ENCODE data around the gene TST.

Gene TST

DNA sequence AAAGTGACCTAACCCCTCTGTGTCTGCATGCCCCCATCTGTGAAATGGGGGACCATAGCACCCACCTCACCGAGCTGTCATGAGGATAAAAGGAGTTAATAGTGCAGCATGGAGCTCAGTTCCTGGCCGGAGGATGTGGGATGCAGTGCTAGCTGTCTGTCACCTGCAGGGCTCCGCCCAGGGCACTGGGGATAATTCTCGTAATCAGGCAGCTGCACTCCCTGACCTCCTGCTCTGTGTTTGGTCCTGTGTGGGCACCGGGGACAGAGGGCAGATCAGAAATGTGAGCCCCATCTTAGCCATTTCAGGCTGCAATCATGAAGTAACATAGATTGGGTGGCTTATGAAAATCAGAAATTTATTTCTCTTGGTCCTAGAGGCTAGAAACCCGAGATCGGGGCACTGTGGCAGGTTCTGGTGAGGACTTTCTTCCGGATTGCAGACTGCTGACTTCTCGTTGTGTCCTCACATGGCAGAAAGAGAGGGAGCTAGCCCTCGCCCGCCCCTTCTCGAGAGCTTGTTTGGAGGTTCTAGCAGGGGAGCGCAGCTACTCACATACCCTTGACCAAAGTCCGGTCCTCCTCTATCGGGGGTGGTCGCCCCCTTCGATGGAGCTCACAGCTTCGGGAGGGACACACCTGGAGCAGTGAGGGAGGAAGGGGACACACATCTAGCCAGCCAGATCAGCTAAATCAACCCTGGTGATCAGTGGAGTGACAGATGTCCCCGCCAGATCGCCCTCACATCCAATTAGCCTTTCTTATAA is 35.5 kb upstream of the TST start:
- Histone ChIP-seq H3K4me3 (ENCODE audit: low read depth, low read length) (no peak overlapping the region), H3K4me1 (ENCODE audit: control insufficient read depth in 1 of 2, insufficient read depth in 2 of 2, low read length in 2 of 2) (peaks cover 3 to 5% of the 10 kb centered on the region in 2 experiments), H3K4ac (ENCODE audit: low read depth, low read length) (no peak overlapping the region), H3K9ac (ENCODE audit: low read length) (no peak overlapping the region), H3K18ac (ENCODE audit: low read length) (no peak overlapping the region), H3K79me2 (ENCODE audit: control insufficient read depth, insufficient read depth, low read length, poor library complexity) (no peaks in the 10 kb centered on the region), H4K91ac (ENCODE audit: low read depth, low read length) (no peak overlapping the region), H3K4me2 (ENCODE audit: low read length) (no peak overlapping the region), H3K9me3 (ENCODE audit: insufficient read depth, low read depth, low read length) (peaks cover 2% of the 10 kb centered on the region), H4K8ac (ENCODE audit: low read depth, low read length) (no peak overlapping the region), H4K12ac (ENCODE audit: low read depth, low read length) (no peak overlapping the region), H3K79me1 (ENCODE audit: low read length) (peaks cover 2% of the 10 kb centered on the region), H2BK120ac (ENCODE audit: insufficient read depth, low read length, poor library complexity) (no peak overlapping the region), H2BK5ac (ENCODE audit: low read depth, low read length, poor library complexity) (no peak overlapping the region), H3K36me3 (ENCODE audit: control insufficient read depth in 1 of 2, insufficient read depth in 2 of 2, low read length in 2 of 2) (no peaks in the 10 kb centered on the region), H2AK5ac (ENCODE audit: low read length) (no peak overlapping the region), H3K27me3 (ENCODE audit: insufficient read depth, low read length) (peaks cover 3% of the 10 kb centered on the region), H3K23ac (ENCODE audit: low read length) (no peak overlapping the region), H3K27ac (ENCODE audit: low read depth, low read length) (no peak overlapping the region), H2AFZ (ENCODE audit: insufficient read depth, low read length, poor library complexity) (no peak overlapping the region), H3K14ac (ENCODE audit: low read length) (no peak overlapping the region), H2BK12ac (ENCODE audit: low read length) (no peak overlapping the region)
- no peak for DNase-seq
- WGBS (ENCODE audit: extremely low coverage, insufficient coverage, insufficient read length), result no CpG with 5 or more reads among the region's 20 CpGs

DNA sequence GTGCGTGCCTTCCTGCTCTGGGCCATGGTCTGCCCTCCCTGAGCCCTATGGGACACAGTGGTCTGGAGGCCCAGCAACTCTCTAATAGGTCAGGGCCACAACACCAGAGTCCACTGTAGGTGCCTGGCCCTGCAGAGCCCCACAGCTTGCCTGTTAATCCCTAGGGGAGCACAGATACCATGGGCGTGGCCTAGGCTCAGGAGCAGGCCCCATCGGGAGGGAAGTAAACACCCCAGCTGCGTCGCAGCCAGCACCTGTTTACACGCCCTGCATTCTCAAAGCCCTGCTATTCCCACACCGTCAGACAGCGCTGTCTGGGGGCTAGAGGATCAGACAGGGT is 34.8 kb upstream of the TST start:
- Histone ChIP-seq H3K4me3 (ENCODE audit: low read depth, low read length) (no peak overlapping the region), H3K9me3 (ENCODE audit: insufficient read depth, low read depth, low read length) (no peaks in the 10 kb centered on the region), H3K36me3 (ENCODE audit: control insufficient read depth in 1 of 2, insufficient read depth in 2 of 2, low read length in 2 of 2) (no peaks in the 10 kb centered on the region), H2BK5ac (ENCODE audit: low read depth, low read length, poor library complexity) (no peak overlapping the region), H4K8ac (ENCODE audit: low read depth, low read length) (no peak overlapping the region), H4K91ac (ENCODE audit: low read depth, low read length) (no peak overlapping the region), H2AFZ (ENCODE audit: insufficient read depth, low read length, poor library complexity) (no peak overlapping the region), H3K79me2 (ENCODE audit: control insufficient read depth, insufficient read depth, low read length, poor library complexity) (no peaks in the 10 kb centered on the region), H3K27me3 (ENCODE audit: insufficient read depth, low read length) (peaks cover 3% of the 10 kb centered on the region), H3K4ac (ENCODE audit: low read depth, low read length) (no peak overlapping the region), H2BK120ac (ENCODE audit: insufficient read depth, low read length, poor library complexity) (no peak overlapping the region), H3K79me1 (ENCODE audit: low read length) (peaks cover 2% of the 10 kb centered on the region), H4K12ac (ENCODE audit: low read depth, low read length) (no peak overlapping the region), H3K27ac (ENCODE audit: low read depth, low read length) (no peak overlapping the region), H3K18ac (ENCODE audit: low read length) (no peak overlapping the region), H3K9ac (ENCODE audit: low read length) (no peak overlapping the region), H3K14ac (ENCODE audit: low read length) (no peak overlapping the region), H2BK12ac (ENCODE audit: low read length) (no peak overlapping the region), H3K4me2 (ENCODE audit: low read length) (no peak overlapping the region), H2AK5ac (ENCODE audit: low read length) (no peak overlapping the region), H3K23ac (ENCODE audit: low read length) (no peak overlapping the region), H3K4me1 (ENCODE audit: control insufficient read depth in 1 of 2, insufficient read depth in 2 of 2, low read length in 2 of 2) (peaks cover 3 to 5% of the 10 kb centered on the region in 2 experiments)
- WGBS (ENCODE audit: extremely low coverage, insufficient coverage, insufficient read length), result no CpG with 5 or more reads among the region's 8 CpGs
- no peak for DNase-seq

DNA sequence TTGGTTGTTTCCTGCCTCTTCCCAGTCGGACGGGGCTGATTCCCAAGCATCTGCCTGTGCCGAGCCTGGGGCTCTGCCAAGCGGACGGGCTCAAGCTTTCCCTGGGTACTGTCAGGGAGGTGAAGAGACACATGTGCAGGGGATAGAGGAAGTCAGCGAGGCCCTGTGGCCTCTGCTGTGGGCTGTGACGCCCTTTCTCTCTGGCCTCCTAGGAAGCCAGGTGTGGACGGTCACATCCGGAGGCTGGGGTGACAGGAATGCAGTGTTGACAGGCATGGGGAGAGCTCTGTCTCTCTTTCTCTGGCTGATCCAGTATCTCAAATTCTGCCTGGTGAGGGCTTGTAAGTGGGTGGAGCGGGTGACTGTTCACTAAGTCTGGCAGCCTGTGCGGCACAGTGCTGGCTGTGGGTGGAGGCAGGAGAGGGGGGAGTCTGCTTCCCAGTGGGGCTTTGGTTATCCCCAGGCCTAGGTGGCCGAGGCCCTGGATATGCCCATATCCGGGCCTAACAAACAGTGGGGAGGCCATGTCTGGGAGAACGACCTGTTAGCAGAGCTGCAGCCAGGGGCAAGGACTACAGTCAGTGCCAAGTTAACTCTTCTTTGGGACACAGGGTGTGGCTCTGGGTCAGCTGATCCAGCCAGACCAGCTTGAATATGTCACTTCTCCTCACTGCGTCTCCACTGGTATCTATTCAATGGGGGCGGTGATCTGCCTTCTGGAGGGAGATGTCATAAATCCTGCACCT is 34.2 kb upstream of the TST start:
- no peak overlapping the region for H2BK5ac ChIP-seq (ENCODE audit: low read depth, low read length, poor library complexity)
- H3K4me3 ChIP-seq (ENCODE audit: low read depth, low read length), result no peak overlapping the region
- H3K14ac ChIP-seq (ENCODE audit: low read length), result no peak overlapping the region
- no peak overlapping the region for H2BK12ac ChIP-seq (ENCODE audit: low read length)
- peaks cover 3 to 5% of the 10 kb centered on the region in 2 experiments for H3K4me1 ChIP-seq (ENCODE audit: control insufficient read depth in 1 of 2, insufficient read depth in 2 of 2, low read length in 2 of 2)
- H3K27ac ChIP-seq (ENCODE audit: low read depth, low read length), result no peak overlapping the region
- H3K27me3 ChIP-seq (ENCODE audit: insufficient read depth, low read length), result peaks cover 3% of the 10 kb centered on the region
- no peak overlapping the region for H3K18ac ChIP-seq (ENCODE audit: low read length)
- no peak overlapping the region for H2BK120ac ChIP-seq (ENCODE audit: insufficient read depth, low read length, poor library complexity)
- no peak overlapping the region for H3K9ac ChIP-seq (ENCODE audit: low read length)
- DNase-seq, result no peak
- no peak overlapping the region for H2AK5ac ChIP-seq (ENCODE audit: low read length)
- H4K12ac ChIP-seq (ENCODE audit: low read depth, low read length), result no peak overlapping the region
- H4K8ac ChIP-seq (ENCODE audit: low read depth, low read length), result no peak overlapping the region
- no CpG with 5 or more reads among the region's 16 CpGs for WGBS (ENCODE audit: extremely low coverage, insufficient coverage, insufficient read length)
- H3K9me3 ChIP-seq (ENCODE audit: insufficient read depth, low read depth, low read length), result no peaks in the 10 kb centered on the region
- no peaks in the 10 kb centered on the region for H3K79me2 ChIP-seq (ENCODE audit: control insufficient read depth, insufficient read depth, low read length, poor library complexity)
- H3K79me1 ChIP-seq (ENCODE audit: low read length), result peaks cover 2% of the 10 kb centered on the region
- no peak overlapping the region for H3K4ac ChIP-seq (ENCODE audit: low read depth, low read length)
- H2AFZ ChIP-seq (ENCODE audit: insufficient read depth, low read length, poor library complexity), result no peak overlapping the region
- no peak overlapping the region for H3K4me2 ChIP-seq (ENCODE audit: low read length)
- no peak overlapping the region for H4K91ac ChIP-seq (ENCODE audit: low read depth, low read length)
- H3K36me3 ChIP-seq (ENCODE audit: control insufficient read depth in 1 of 2, insufficient read depth in 2 of 2, low read length in 2 of 2), result no peaks in the 10 kb centered on the region
- no peak overlapping the region for H3K23ac ChIP-seq (ENCODE audit: low read length)

DNA sequence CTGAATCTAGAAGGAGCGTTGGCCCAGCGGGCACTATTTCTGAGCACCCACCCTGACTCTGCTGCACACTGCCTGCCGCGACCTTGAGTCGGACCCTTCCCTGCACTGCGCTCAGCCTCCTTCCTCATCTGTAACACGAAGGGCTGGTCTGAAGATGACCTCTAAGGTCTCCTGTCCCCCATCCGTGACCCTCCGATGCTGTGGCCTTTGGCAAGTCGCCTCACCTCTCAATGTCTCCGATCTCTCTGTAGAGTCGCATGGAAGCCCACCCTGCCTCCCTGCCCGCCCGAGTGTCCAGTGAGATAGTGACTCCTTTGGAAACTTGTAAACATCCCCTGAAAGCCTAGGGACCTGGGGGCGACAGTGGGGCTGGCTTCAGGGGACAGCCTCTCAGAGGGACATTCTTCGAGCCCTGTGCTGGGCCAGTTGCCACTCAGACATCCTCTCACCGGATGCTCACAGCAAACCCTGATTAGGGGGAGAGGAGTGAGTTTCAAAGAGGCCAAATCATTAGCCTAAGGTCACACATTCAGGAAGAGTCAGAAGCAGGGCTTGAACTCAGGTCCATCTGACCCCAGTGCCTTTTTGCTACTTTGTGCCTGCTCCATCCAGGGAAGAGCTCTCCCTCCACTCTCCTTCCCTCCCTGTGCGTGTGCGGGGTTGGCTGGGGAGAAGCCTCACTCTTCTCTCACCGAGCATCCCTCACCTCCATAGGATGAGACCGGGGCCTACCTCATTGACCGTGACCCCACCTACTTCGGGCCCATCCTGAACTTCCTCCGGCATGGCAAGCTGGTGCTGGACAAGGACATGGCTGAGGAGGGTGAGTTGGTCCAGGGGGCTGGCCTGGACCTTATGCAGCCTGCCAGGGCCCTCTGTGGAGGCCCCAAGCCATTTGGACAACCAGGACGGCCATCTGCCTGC is 33.4 kb upstream of the TST start:
- Histone ChIP-seq H3K4me3 (ENCODE audit: low read depth, low read length) (no peak overlapping the region), H3K4ac (ENCODE audit: low read depth, low read length) (no peak overlapping the region), H3K9me3 (ENCODE audit: insufficient read depth, low read depth, low read length) (no peaks in the 10 kb centered on the region), H2BK12ac (ENCODE audit: low read length) (no peak overlapping the region), H2AFZ (ENCODE audit: insufficient read depth, low read length, poor library complexity) (peak overlapping the region; percentile 48), H3K4me2 (ENCODE audit: low read length) (peak overlapping the region; percentile 89), H3K18ac (ENCODE audit: low read length) (no peak overlapping the region), H3K79me2 (ENCODE audit: control insufficient read depth, insufficient read depth, low read length, poor library complexity) (no peaks in the 10 kb centered on the region), H3K4me1 (ENCODE audit: control insufficient read depth in 1 of 2, insufficient read depth in 2 of 2, low read length in 2 of 2) (peaks cover 3 to 5% of the 10 kb centered on the region in 2 experiments), H2AK5ac (ENCODE audit: low read length) (no peak overlapping the region), H4K91ac (ENCODE audit: low read depth, low read length) (peak overlapping the region; percentile 3), H3K36me3 (ENCODE audit: control insufficient read depth in 1 of 2, insufficient read depth in 2 of 2, low read length in 2 of 2) (no peaks in the 10 kb centered on the region), H3K27ac (ENCODE audit: low read depth, low read length) (no peak overlapping the region), H3K9ac (ENCODE audit: low read length) (no peak overlapping the region), H3K23ac (ENCODE audit: low read length) (no peak overlapping the region), H2BK5ac (ENCODE audit: low read depth, low read length, poor library complexity) (no peak overlapping the region), H4K12ac (ENCODE audit: low read depth, low read length) (no peak overlapping the region), H3K27me3 (ENCODE audit: insufficient read depth, low read length) (peaks cover 3% of the 10 kb centered on the region), H3K14ac (ENCODE audit: low read length) (no peak overlapping the region), H3K79me1 (ENCODE audit: low read length) (peaks cover 2% of the 10 kb centered on the region), H4K8ac (ENCODE audit: low read depth, low read length) (no peak overlapping the region), H2BK120ac (ENCODE audit: insufficient read depth, low read length, poor library complexity) (no peak overlapping the region)
- WGBS (ENCODE audit: extremely low coverage, insufficient coverage, insufficient read length), result no CpG with 5 or more reads among the region's 25 CpGs
- no peak for DNase-seq

Measured in trophoblast cell (in vitro differentiated cells and primary cell).